Gastrocnemius medialis (tissue), 4 donors: Measurements from ENCODE around the gene NECAB3.

Experiments
- CTCF ChIP-seq, 5 experiments: fragments of 450-650 bp in 3 of 5; fragments of 200-600 bp in 2 of 5; sonication (generic) in 2 of 5; IDR thresholded peaks in 4 of 5; conservative IDR thresholded peaks in 1 of 5; 1 replicate in 4 of 5; 2 replicates in 1 of 5; pipeline ENCODE4 v1.5.1; 2016 to 2019; ENCODE audit warnings: antibody characterized with exemption in 5 of 5, mild to moderate bottlenecking in 3 of 5, moderate library complexity in 3 of 5
- POLR2A ChIP-seq, 2 donors: fragments of 450-650 bp; IDR thresholded peaks; one replicate each; pipeline ENCODE4 v1.6.1; 2017; ENCODE audit warnings: antibody characterized with exemption in 2 of 2, mild to moderate bottlenecking in 2 of 2, moderate library complexity in 2 of 2

- TF ChIP-seq CTCF (IDR thresholded peaks at IDR 0.05 in 4 of 5, conservative IDR thresholded peaks at IDR 0.05 in 1 of 5) (no peak), POLR2A (IDR thresholded peaks at IDR 0.05) (no peak)
Observed at GRCh38 chr20:33668466-33669155, 5.6 kb downstream of the NECAB3 start.
